ENCODE data around the gene KLF13.

Gene KLF13

DNA sequence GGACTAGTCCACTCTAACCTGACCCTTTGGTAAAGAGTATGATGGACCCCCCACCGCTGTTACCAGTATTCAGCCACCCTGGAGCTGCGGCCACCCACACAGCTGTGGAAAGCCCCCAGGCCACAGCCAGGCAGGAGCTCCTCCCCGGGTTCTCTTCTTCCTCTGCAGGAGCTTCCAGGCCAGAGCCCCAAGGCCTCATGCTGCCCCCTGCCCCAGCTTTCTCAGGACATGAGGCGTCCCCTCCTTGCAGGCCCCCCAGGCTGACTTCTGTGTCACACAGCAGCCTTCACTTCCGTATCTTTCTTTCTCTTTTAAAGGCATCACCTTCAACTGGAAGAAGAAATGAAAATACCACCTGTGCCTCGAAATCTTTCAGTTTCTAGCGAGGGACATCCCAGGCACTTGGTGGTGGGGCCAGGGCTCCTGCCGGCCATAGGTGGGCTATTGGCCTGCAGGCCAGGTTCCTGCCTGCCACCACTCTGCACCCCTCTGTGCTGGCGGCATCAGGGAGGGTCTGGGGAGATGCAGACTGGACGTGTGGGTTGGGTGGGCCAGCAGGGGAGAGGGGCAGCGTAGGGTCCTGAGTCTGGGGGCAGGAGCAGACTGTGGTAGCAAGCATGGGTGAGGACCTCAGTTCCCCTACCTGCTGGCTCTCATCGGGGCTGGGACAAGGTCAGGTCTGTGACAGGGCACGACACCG lies 19.9 kb downstream of the KLF13 start:
- no peak overlapping the region for H3K27ac ChIP-seq (ENCODE audit: low read depth, low read length)
- H2BK15ac ChIP-seq (replicated peaks; ENCODE audit: low read depth): no peak overlapping the region
- H4K8ac ChIP-seq (ENCODE audit: low read depth, low read length): no peak overlapping the region
- H3K9ac ChIP-seq (ENCODE audit: low read length): no peak overlapping the region
- H3K18ac ChIP-seq (ENCODE audit: low read length): no peak overlapping the region
- H3K23ac ChIP-seq (ENCODE audit: low read length): no peak overlapping the region
- H2BK120ac ChIP-seq (ENCODE audit: low read depth, low read length): no peak overlapping the region
- no peak overlapping the region for H3K4me2 ChIP-seq (ENCODE audit: low read length)
- H3K27me3 ChIP-seq (ENCODE audit: insufficient read depth, low read length, poor library complexity): no peaks in the 10 kb centered on the region
- H3K79me2 ChIP-seq (ENCODE audit: control insufficient read depth, insufficient read depth, low read length): peaks cover 6% of the 10 kb centered on the region
- H4K5ac ChIP-seq (ENCODE audit: low read length): no peak overlapping the region
- no peak overlapping the region for H2BK5ac ChIP-seq (ENCODE audit: low read length)
- H3K4me1 ChIP-seq (ENCODE audit: control insufficient read depth, low read depth, low read length): no peaks in the 10 kb centered on the region
- H3K4me3 ChIP-seq (ENCODE audit: low read length): no peak overlapping the region
- H3K56ac ChIP-seq (ENCODE audit: low read length): no peak overlapping the region
- no peak overlapping the region for H3K4ac ChIP-seq (ENCODE audit: low read depth, low read length)
- no peak for DNase-seq
- peaks cover 35% of the 10 kb centered on the region for H3K79me1 ChIP-seq (ENCODE audit: low read length)
- WGBS (ENCODE audit: extremely low coverage, insufficient coverage, low lambda C conversion rate): no CpG with 5 or more reads among the region's 14 CpGs
- H2AK5ac ChIP-seq (ENCODE audit: low read length): no peak overlapping the region
- H3K36me3 ChIP-seq (ENCODE audit: control insufficient read depth, insufficient read depth, low read length): no peaks in the 10 kb centered on the region

DNA sequence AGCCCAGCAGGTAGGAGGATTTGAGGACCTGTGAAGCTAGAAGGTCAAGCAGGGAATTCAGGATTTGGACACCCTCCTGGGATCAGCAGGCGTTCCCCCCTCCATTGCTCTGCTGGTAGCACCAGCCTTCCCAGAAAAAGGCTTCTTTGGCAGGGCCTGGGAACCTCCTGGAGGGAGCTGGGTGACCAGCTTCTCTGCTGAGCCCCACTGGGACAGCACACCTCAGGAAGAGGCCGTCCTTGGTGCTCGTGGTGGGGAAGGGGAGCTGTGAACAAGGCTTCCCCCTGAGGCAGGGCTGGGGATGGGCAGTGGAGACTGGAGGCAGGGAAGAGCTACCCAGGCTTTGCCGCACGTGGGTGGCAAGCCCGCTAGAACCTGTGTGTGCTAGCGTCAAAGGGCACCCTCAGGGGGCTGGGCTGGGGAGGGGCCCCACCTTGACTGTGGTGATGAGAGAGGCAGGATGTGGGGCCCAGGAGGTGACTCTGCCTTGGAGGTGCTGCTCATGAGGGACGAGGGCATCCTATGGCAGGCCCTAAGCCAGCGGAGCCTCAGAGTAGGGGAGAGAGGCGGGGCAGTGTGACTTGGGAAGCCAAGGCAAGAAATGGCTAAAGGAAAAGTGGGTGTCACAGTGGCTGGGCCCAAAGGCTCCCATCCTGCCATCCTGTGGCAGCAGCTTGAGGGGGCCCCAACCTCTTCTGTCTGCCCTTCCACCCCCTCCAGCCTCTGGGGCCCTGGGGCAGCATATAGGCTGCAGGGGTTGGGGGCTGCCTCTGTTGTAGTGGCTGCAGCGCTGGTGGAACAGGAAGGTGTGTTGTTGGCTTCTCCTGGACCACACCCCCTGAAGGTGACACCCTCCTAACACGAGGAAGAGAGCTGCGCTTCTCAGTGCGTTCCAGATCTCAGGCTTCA lies 20.7 kb downstream of the KLF13 start:
- Histone ChIP-seq H3K4me1 (ENCODE audit: control insufficient read depth, low read depth, low read length) (no peaks in the 10 kb centered on the region), H3K4me2 (ENCODE audit: low read length) (no peak overlapping the region)

DNA sequence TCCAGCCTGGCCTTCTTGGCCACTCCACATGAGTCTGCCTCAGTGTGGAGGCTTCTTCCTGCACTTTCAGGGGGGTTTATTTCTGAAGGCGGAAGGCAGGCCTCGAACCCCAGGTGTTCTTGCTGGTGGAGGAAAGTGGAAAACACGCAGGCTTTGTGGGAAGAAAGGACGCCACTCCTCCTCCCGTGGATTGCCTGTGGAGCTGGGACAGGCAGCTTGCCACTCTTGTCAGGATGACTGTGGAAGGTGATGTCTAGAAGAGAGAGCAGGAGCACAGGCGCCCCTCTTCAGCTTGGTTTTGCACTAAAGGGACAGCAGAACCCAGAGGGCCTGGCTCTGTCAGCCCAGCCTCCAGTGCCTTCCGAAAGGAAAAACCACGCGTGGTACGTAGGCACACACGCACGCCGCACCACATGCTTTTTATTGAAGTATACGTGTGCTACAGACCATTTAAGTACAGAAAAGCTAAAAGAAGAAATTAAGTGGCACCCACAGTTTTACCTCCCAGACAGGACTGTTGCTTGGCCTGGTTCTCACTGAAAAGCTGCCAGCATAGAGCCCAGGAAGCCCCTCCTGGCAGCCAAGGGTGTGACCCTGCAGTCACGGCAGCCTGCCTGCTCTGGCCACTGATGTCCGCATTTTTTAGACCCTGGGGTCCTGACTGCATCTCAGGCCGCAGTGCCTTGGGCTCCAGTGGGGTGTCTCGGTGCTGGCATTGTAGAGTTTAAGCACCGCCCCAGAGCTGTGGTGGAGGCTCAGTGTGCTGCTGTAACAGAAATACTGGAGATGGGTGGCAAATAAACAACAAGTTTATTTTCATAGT lies 21.6 kb downstream of the KLF13 start:
- H3K9ac ChIP-seq (ENCODE audit: low read length): no peak overlapping the region
- no CpG with 5 or more reads among the region's 19 CpGs for WGBS (ENCODE audit: extremely low coverage, insufficient coverage, low lambda C conversion rate)
- DNase-seq: no peak
- no peak overlapping the region for H4K5ac ChIP-seq (ENCODE audit: low read length)
- no peak overlapping the region for H3K56ac ChIP-seq (ENCODE audit: low read length)
- no peak overlapping the region for H3K27ac ChIP-seq (ENCODE audit: low read depth, low read length)
- H3K4me2 ChIP-seq (ENCODE audit: low read length): no peak overlapping the region
- H3K18ac ChIP-seq (ENCODE audit: low read length): no peak overlapping the region
- no peaks in the 10 kb centered on the region for H3K36me3 ChIP-seq (ENCODE audit: control insufficient read depth, insufficient read depth, low read length)
- H3K27me3 ChIP-seq (ENCODE audit: insufficient read depth, low read length, poor library complexity): no peaks in the 10 kb centered on the region
- H2BK15ac ChIP-seq (replicated peaks; ENCODE audit: low read depth): no peak overlapping the region
- H3K79me2 ChIP-seq (ENCODE audit: control insufficient read depth, insufficient read depth, low read length): peaks cover 6% of the 10 kb centered on the region
- peaks cover 29% of the 10 kb centered on the region for H3K79me1 ChIP-seq (ENCODE audit: low read length)
- H3K23ac ChIP-seq (ENCODE audit: low read length): no peak overlapping the region
- no peak overlapping the region for H4K8ac ChIP-seq (ENCODE audit: low read depth, low read length)
- H2BK120ac ChIP-seq (ENCODE audit: low read depth, low read length): no peak overlapping the region
- H3K4ac ChIP-seq (ENCODE audit: low read depth, low read length): no peak overlapping the region
- H2AK5ac ChIP-seq (ENCODE audit: low read length): no peak overlapping the region
- no peak overlapping the region for H2BK5ac ChIP-seq (ENCODE audit: low read length)
- no peak overlapping the region for H3K4me3 ChIP-seq (ENCODE audit: low read length)
- H3K4me1 ChIP-seq (ENCODE audit: control insufficient read depth, low read depth, low read length): peaks cover 3% of the 10 kb centered on the region

More for the DNA sequence above, 20.7 kb downstream of the KLF13 start:
- Histone ChIP-seq H3K23ac (ENCODE audit: low read length) (no peak overlapping the region), H2BK120ac (ENCODE audit: low read depth, low read length) (no peak overlapping the region), H2BK15ac (replicated peaks; ENCODE audit: low read depth) (no peak overlapping the region), H3K27me3 (ENCODE audit: insufficient read depth, low read length, poor library complexity) (no peaks in the 10 kb centered on the region), H3K79me1 (ENCODE audit: low read length) (peaks cover 30% of the 10 kb centered on the region), H4K8ac (ENCODE audit: low read depth, low read length) (no peak overlapping the region), H3K4me3 (ENCODE audit: low read length) (no peak overlapping the region), H3K18ac (ENCODE audit: low read length) (no peak overlapping the region), H2BK5ac (ENCODE audit: low read length) (no peak overlapping the region), H3K36me3 (ENCODE audit: control insufficient read depth, insufficient read depth, low read length) (no peaks in the 10 kb centered on the region), H3K56ac (ENCODE audit: low read length) (no peak overlapping the region), H3K79me2 (ENCODE audit: control insufficient read depth, insufficient read depth, low read length) (peaks cover 6% of the 10 kb centered on the region), H3K9ac (ENCODE audit: low read length) (no peak overlapping the region), H3K27ac (ENCODE audit: low read depth, low read length) (no peak overlapping the region), H2AK5ac (ENCODE audit: low read length) (no peak overlapping the region), H4K5ac (ENCODE audit: low read length) (no peak overlapping the region), H3K4ac (ENCODE audit: low read depth, low read length) (no peak overlapping the region)
- no peak for DNase-seq
- WGBS (ENCODE audit: extremely low coverage, insufficient coverage, low lambda C conversion rate): no CpG with 5 or more reads among the region's 14 CpGs

DNA sequence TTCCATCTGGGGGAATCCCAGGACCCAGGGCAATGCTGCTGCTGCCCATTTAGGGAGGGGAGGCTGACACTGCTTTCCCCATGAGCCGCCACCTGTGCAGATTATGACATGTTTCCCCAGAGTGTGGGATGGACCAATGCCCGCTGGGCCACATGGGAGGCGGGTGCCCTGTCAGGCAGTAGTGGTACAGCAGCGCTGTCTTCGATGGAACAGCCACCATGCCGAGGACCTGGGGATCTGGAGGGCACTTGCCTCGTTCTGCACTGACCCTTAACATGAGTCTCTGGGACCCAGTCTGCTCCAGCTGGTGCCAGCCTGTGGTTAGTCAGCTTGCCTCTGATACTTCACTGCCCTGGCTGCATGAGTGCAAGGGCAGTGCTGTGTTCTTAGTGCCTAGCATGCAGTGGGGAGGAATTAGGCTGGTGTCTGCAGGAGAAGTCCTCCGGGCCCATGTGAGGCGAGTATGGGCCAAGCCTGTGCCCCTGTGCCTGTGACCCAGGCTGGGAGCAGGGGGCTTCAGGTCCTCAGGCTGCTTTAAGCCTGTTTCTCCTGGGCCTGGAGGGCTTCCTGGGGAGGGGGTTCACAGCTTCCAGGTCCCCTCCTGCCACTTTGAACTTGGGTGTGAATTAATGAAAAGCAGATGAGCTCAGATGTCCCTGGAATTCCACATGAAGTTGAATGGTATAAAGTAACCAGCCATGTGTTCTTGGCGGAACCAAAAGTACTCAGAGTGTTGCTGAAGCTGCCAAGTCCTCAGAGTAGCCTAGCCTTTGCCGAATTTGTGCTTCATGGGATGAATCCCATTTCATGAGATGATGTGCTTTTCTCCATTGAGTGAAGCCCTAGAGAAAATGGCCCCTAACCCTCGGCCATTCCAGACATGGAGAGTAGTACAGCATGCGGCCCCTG lies 22.9 kb downstream of the KLF13 start:
- H3K27ac ChIP-seq (ENCODE audit: low read depth, low read length): no peak overlapping the region
- no peak overlapping the region for H3K4me2 ChIP-seq (ENCODE audit: low read length)
- H3K27me3 ChIP-seq (ENCODE audit: insufficient read depth, low read length, poor library complexity): no peaks in the 10 kb centered on the region
- DNase-seq: no peak
- no peak overlapping the region for H3K4me3 ChIP-seq (ENCODE audit: low read length)
- H3K18ac ChIP-seq (ENCODE audit: low read length): no peak overlapping the region
- H3K23ac ChIP-seq (ENCODE audit: low read length): no peak overlapping the region
- H3K79me1 ChIP-seq (ENCODE audit: low read length): peaks cover 29% of the 10 kb centered on the region
- H3K79me2 ChIP-seq (ENCODE audit: control insufficient read depth, insufficient read depth, low read length): peaks cover 4% of the 10 kb centered on the region
- WGBS (ENCODE audit: extremely low coverage, insufficient coverage, low lambda C conversion rate): no CpG with 5 or more reads among the region's 13 CpGs
- H4K5ac ChIP-seq (ENCODE audit: low read length): no peak overlapping the region
- no peak overlapping the region for H2BK15ac ChIP-seq (replicated peaks; ENCODE audit: low read depth)
- peaks cover 3% of the 10 kb centered on the region for H3K4me1 ChIP-seq (ENCODE audit: control insufficient read depth, low read depth, low read length)
- H2BK5ac ChIP-seq (ENCODE audit: low read length): no peak overlapping the region
- no peak overlapping the region for H3K56ac ChIP-seq (ENCODE audit: low read length)
- H3K4ac ChIP-seq (ENCODE audit: low read depth, low read length): no peak overlapping the region
- no peak overlapping the region for H4K8ac ChIP-seq (ENCODE audit: low read depth, low read length)
- H3K36me3 ChIP-seq (ENCODE audit: control insufficient read depth, insufficient read depth, low read length): no peaks in the 10 kb centered on the region
- H2AK5ac ChIP-seq (ENCODE audit: low read length): no peak overlapping the region
- no peak overlapping the region for H3K9ac ChIP-seq (ENCODE audit: low read length)
- H2BK120ac ChIP-seq (ENCODE audit: low read depth, low read length): no peak overlapping the region

DNA sequence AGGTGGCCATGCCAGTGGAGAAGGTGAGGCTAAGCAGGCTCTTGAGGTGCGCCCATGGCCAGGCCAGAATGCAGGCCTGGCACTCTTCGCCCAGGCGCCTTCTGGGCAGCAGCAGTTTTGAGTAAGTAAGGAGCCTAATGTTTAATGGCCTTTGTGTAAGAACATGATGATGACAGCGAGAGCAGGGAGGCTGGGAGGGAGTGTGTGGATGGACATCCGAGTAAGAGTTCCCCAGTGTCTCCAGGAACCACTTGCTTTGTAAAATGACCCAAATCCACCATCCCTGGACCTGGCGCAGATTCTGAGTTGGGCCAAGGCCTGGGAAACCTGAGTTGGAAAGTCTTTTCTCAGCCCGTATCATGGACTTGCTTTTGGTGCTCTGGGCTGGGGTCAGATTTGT lies 24.1 kb downstream of the KLF13 start:
- peaks cover 32% of the 10 kb centered on the region for H3K79me1 ChIP-seq (ENCODE audit: low read length)
- H3K56ac ChIP-seq (ENCODE audit: low read length): no peak overlapping the region
- no peaks in the 10 kb centered on the region for H3K27me3 ChIP-seq (ENCODE audit: insufficient read depth, low read length, poor library complexity)
- no peak overlapping the region for H3K27ac ChIP-seq (ENCODE audit: low read depth, low read length)
- H3K4ac ChIP-seq (ENCODE audit: low read depth, low read length): no peak overlapping the region
- H3K4me2 ChIP-seq (ENCODE audit: low read length): no peak overlapping the region
- H3K4me1 ChIP-seq (ENCODE audit: control insufficient read depth, low read depth, low read length): peaks cover 3% of the 10 kb centered on the region
- no CpG with 5 or more reads among the region's 7 CpGs for WGBS (ENCODE audit: extremely low coverage, insufficient coverage, low lambda C conversion rate)
- no peak overlapping the region for H2BK5ac ChIP-seq (ENCODE audit: low read length)
- H2BK15ac ChIP-seq (replicated peaks; ENCODE audit: low read depth): no peak overlapping the region
- no peak overlapping the region for H2AK5ac ChIP-seq (ENCODE audit: low read length)
- DNase-seq: no peak
- peaks cover 9% of the 10 kb centered on the region for H3K79me2 ChIP-seq (ENCODE audit: control insufficient read depth, insufficient read depth, low read length)
- no peak overlapping the region for H3K23ac ChIP-seq (ENCODE audit: low read length)
- H4K5ac ChIP-seq (ENCODE audit: low read length): no peak overlapping the region
- no peak overlapping the region for H3K18ac ChIP-seq (ENCODE audit: low read length)
- no peak overlapping the region for H2BK120ac ChIP-seq (ENCODE audit: low read depth, low read length)
- no peak overlapping the region for H3K9ac ChIP-seq (ENCODE audit: low read length)
- H3K4me3 ChIP-seq (ENCODE audit: low read length): no peak overlapping the region
- no peaks in the 10 kb centered on the region for H3K36me3 ChIP-seq (ENCODE audit: control insufficient read depth, insufficient read depth, low read length)
- H4K8ac ChIP-seq (ENCODE audit: low read depth, low read length): no peak overlapping the region

Measured in mesendoderm (in vitro differentiated cells).